Measurements from ENCODE around the gene FOXL3.

GRCh38 chr7:254337-255037 lies 35.5 kb upstream of the FOXL3 start:
- no peak for TF ChIP-seq CTCF (IDR thresholded peaks at IDR 0.05)
- TF ChIP-seq POLR2A (IDR thresholded peaks at IDR 0.05): no peak

Data from uterus (tissue), 2 donors.